ENCODE results near the gene ZNF106.

Gene ZNF106

DNA sequence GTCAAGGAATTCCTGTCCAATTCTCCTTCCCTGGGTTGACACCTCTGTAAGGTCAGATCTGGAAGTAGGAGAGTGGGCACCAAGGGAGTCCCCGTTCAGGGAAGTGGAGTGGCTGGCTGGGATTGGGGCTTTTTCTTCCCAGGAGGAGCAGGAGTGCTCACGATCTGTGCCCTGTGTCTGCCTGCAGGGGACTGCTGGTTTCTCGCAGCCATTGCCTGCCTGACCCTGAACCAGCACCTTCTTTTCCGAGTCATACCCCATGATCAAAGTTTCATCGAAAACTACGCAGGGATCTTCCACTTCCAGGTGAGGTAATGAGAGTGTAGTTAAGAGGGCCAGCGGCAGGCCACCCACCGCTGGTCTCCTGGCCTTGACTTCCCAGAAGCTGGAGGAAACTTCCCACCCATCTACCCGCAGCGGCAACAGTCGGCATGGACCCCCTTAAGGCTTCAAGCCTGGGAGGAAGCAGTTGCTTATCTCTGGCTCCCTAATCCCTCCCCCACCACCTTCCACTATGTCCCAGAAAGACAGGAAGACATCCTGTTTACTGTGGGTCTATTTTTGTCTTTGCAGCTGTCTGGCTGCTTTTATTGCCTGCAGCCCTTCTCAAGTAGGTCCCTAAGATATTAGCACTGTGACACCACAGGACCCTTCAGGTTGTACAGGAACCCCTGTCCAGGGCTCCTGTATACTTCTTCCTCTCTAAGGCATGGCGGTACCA is 104.8 kb downstream of the ZNF106 start:
- no peaks in the 10 kb centered on the region for H3K27me3 ChIP-seq (ENCODE audit: insufficient read depth, low read length)
- no peak overlapping the region for H3K27ac ChIP-seq (ENCODE audit: low read depth, low read length)

GRCh38 chr15:42385206-42385979 is 105.5 kb downstream of the ZNF106 start:
- no peak overlapping the region for H3K4me3 ChIP-seq (ENCODE audit: low read depth, low read length)
- no peak overlapping the region for H2AFZ ChIP-seq (ENCODE audit: low read length, unreplicated experiment)
- no peaks in the 10 kb centered on the region for H3K36me3 ChIP-seq (ENCODE audit: insufficient read depth, low read length)
- no peaks in the 10 kb centered on the region for H3K79me2 ChIP-seq (ENCODE audit: control insufficient read depth, insufficient read depth, low read length, unreplicated experiment)
- no peaks in the 10 kb centered on the region for H3K27me3 ChIP-seq (ENCODE audit: insufficient read depth, low read length)
- H3K27ac ChIP-seq (ENCODE audit: low read depth, low read length), result no peak overlapping the region
- H3K4me1 ChIP-seq (ENCODE audit: control insufficient read depth, insufficient read depth, low read length, unreplicated experiment), result no peaks in the 10 kb centered on the region

More for the DNA sequence above, 104.8 kb downstream of the ZNF106 start:
- Histone ChIP-seq H2AFZ (ENCODE audit: low read length, unreplicated experiment) (no peak overlapping the region), H3K36me3 (ENCODE audit: insufficient read depth, low read length) (no peaks in the 10 kb centered on the region), H3K4me1 (ENCODE audit: control insufficient read depth, insufficient read depth, low read length, unreplicated experiment) (no peaks in the 10 kb centered on the region), H3K79me2 (ENCODE audit: control insufficient read depth, insufficient read depth, low read length, unreplicated experiment) (no peaks in the 10 kb centered on the region), H3K4me3 (ENCODE audit: low read depth, low read length) (no peak overlapping the region)

DNA sequence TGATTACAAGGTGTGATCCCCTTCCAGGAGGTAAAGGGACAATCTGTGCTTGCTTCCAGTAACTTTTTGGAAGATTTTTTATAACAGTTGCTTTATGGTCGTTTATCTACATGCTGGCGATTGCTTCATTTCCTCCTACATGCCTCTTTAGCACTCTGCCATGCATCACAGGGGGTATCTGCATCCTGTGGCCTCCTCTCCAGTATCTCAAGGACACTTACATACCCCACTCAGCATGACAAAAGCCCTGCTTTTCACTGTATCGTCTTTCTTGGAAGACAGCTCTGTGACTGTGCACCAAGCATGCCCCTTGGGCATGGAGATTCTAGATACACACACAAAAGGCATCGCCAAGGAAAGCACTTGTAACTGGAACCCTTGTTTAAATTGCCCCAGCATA is 106.3 kb downstream of the ZNF106 start:
- Histone ChIP-seq H3K36me3 (ENCODE audit: insufficient read depth, low read length) (no peaks in the 10 kb centered on the region), H3K79me2 (ENCODE audit: control insufficient read depth, insufficient read depth, low read length, unreplicated experiment) (no peaks in the 10 kb centered on the region), H3K27me3 (ENCODE audit: insufficient read depth, low read length) (no peaks in the 10 kb centered on the region), H3K27ac (ENCODE audit: low read depth, low read length) (no peak overlapping the region), H3K4me3 (ENCODE audit: low read depth, low read length) (no peak overlapping the region), H2AFZ (ENCODE audit: low read length, unreplicated experiment) (no peak overlapping the region), H3K4me1 (ENCODE audit: control insufficient read depth, insufficient read depth, low read length, unreplicated experiment) (no peaks in the 10 kb centered on the region)

DNA sequence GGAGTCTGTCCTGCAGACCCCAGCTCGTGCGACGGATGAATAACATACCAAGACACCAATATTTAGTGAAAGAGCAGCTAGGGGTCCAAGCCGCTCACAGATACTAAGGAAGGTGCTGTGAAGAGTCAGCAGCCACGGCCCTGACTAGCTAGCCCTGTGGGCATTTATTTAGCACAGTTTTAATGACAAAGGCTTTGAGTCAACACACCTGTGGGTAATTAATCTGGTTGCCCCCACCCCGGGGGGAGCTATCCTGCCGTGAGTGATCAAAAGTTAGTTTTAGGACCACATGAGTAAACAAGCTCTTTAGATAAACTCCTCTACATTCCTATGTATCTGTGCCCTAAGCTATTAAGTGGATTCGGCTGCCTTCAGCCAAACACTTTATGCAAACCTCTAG is 112.9 kb downstream of the ZNF106 start:
- no peaks in the 10 kb centered on the region for H3K79me2 ChIP-seq (ENCODE audit: control insufficient read depth, insufficient read depth, low read length, unreplicated experiment)
- no peaks in the 10 kb centered on the region for H3K36me3 ChIP-seq (ENCODE audit: insufficient read depth, low read length)
- H3K27ac ChIP-seq (ENCODE audit: low read depth, low read length), result no peak overlapping the region
- H3K4me1 ChIP-seq (ENCODE audit: control insufficient read depth, insufficient read depth, low read length, unreplicated experiment), result no peaks in the 10 kb centered on the region
- H3K4me3 ChIP-seq (ENCODE audit: low read depth, low read length), result no peak overlapping the region
- no peak overlapping the region for H2AFZ ChIP-seq (ENCODE audit: low read length, unreplicated experiment)
- H3K27me3 ChIP-seq (ENCODE audit: insufficient read depth, low read length), result no peaks in the 10 kb centered on the region

GRCh38 chr15:42375941-42376340 is 115.0 kb downstream of the ZNF106 start:
- Histone ChIP-seq H3K4me3 (ENCODE audit: low read depth, low read length) (no peak overlapping the region), H3K79me2 (ENCODE audit: control insufficient read depth, insufficient read depth, low read length, unreplicated experiment) (no peaks in the 10 kb centered on the region)

GRCh38 chr15:42375252-42375651 is 115.7 kb downstream of the ZNF106 start:
- Histone ChIP-seq H3K27me3 (ENCODE audit: insufficient read depth, low read length) (no peaks in the 10 kb centered on the region), H3K4me3 (ENCODE audit: low read depth, low read length) (no peak overlapping the region), H3K27ac (ENCODE audit: low read depth, low read length) (no peak overlapping the region), H3K79me2 (ENCODE audit: control insufficient read depth, insufficient read depth, low read length, unreplicated experiment) (no peaks in the 10 kb centered on the region), H2AFZ (ENCODE audit: low read length, unreplicated experiment) (no peak overlapping the region), H3K36me3 (ENCODE audit: insufficient read depth, low read length) (no peaks in the 10 kb centered on the region), H3K4me1 (ENCODE audit: control insufficient read depth, insufficient read depth, low read length, unreplicated experiment) (no peaks in the 10 kb centered on the region)

More at GRCh38 chr15:42375941-42376340, 115.0 kb downstream of the ZNF106 start:
- no peaks in the 10 kb centered on the region for H3K4me1 ChIP-seq (ENCODE audit: control insufficient read depth, insufficient read depth, low read length, unreplicated experiment)
- H3K36me3 ChIP-seq (ENCODE audit: insufficient read depth, low read length), result no peaks in the 10 kb centered on the region
- H3K27ac ChIP-seq (ENCODE audit: low read depth, low read length), result no peak overlapping the region
- no peaks in the 10 kb centered on the region for H3K27me3 ChIP-seq (ENCODE audit: insufficient read depth, low read length)
- no peak overlapping the region for H2AFZ ChIP-seq (ENCODE audit: low read length, unreplicated experiment)

- H3K27me3 ChIP-seq (ENCODE audit: insufficient read depth, low read length), result no peaks in the 10 kb centered on the region
- no peaks in the 10 kb centered on the region for H3K4me1 ChIP-seq (ENCODE audit: control insufficient read depth, insufficient read depth, low read length, unreplicated experiment)
- H3K79me2 ChIP-seq (ENCODE audit: control insufficient read depth, insufficient read depth, low read length, unreplicated experiment), result no peaks in the 10 kb centered on the region
- H3K36me3 ChIP-seq (ENCODE audit: insufficient read depth, low read length), result no peaks in the 10 kb centered on the region
- no peak overlapping the region for H2AFZ ChIP-seq (ENCODE audit: low read length, unreplicated experiment)
- no peak overlapping the region for H3K4me3 ChIP-seq (ENCODE audit: low read depth, low read length)
- no peak overlapping the region for H3K27ac ChIP-seq (ENCODE audit: low read depth, low read length)
Observed at GRCh38 chr15:42374810-42375209, 116.1 kb downstream of the ZNF106 start.

- no peaks in the 10 kb centered on the region for H3K4me1 ChIP-seq (ENCODE audit: control insufficient read depth, insufficient read depth, low read length, unreplicated experiment)
- H3K36me3 ChIP-seq (ENCODE audit: insufficient read depth, low read length), result no peaks in the 10 kb centered on the region
- H3K27ac ChIP-seq (ENCODE audit: low read depth, low read length), result no peak overlapping the region
- H3K79me2 ChIP-seq (ENCODE audit: control insufficient read depth, insufficient read depth, low read length, unreplicated experiment), result no peaks in the 10 kb centered on the region
- no peak overlapping the region for H2AFZ ChIP-seq (ENCODE audit: low read length, unreplicated experiment)
- no peak overlapping the region for H3K4me3 ChIP-seq (ENCODE audit: low read depth, low read length)
- no peaks in the 10 kb centered on the region for H3K27me3 ChIP-seq (ENCODE audit: insufficient read depth, low read length)
Observed at GRCh38 chr15:42373936-42374335, 117.0 kb downstream of the ZNF106 start.

- no peak overlapping the region for H3K27ac ChIP-seq (ENCODE audit: low read depth, low read length)
- H3K27me3 ChIP-seq (ENCODE audit: insufficient read depth, low read length), result no peaks in the 10 kb centered on the region
- no peaks in the 10 kb centered on the region for H3K4me1 ChIP-seq (ENCODE audit: control insufficient read depth, insufficient read depth, low read length, unreplicated experiment)
- H3K4me3 ChIP-seq (ENCODE audit: low read depth, low read length), result no peak overlapping the region
- no peaks in the 10 kb centered on the region for H3K79me2 ChIP-seq (ENCODE audit: control insufficient read depth, insufficient read depth, low read length, unreplicated experiment)
- H2AFZ ChIP-seq (ENCODE audit: low read length, unreplicated experiment), result no peak overlapping the region
- no peaks in the 10 kb centered on the region for H3K36me3 ChIP-seq (ENCODE audit: insufficient read depth, low read length)
Observed at GRCh38 chr15:42373274-42373673, 117.7 kb downstream of the ZNF106 start.

GRCh38 chr15:42371096-42371495 is 119.8 kb downstream of the ZNF106 start:
- Histone ChIP-seq H3K79me2 (ENCODE audit: control insufficient read depth, insufficient read depth, low read length, unreplicated experiment) (no peaks in the 10 kb centered on the region), H3K4me1 (ENCODE audit: control insufficient read depth, insufficient read depth, low read length, unreplicated experiment) (peaks cover 4% of the 10 kb centered on the region), H3K36me3 (ENCODE audit: insufficient read depth, low read length) (no peaks in the 10 kb centered on the region), H3K4me3 (ENCODE audit: low read depth, low read length) (no peak overlapping the region), H2AFZ (ENCODE audit: low read length, unreplicated experiment) (no peak overlapping the region), H3K27me3 (ENCODE audit: insufficient read depth, low read length) (no peaks in the 10 kb centered on the region), H3K27ac (ENCODE audit: low read depth, low read length) (peak overlapping the region; percentile 34; the same call in 1 of the 2 replicates)

DNA sequence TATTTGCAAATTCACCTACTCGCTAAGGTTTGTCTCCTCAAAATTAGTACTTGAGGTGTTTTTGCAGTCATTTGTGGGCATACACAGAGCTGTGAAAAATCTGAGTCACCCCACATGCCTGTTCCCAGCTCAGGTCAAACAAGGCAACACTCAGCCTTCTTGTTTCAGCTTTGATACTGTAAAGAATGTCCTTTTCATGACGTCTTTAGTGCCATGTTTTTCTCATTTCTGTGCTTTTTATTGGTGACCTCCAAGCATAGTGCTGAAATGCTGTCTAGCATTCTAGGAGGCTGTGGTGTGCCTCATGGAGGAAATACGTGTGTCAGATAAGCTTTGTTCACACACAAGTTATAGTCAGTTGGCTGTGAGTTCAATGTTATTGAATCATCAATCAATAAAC is 122.8 kb downstream of the ZNF106 start:
- peaks cover 4% of the 10 kb centered on the region for H3K4me1 ChIP-seq (ENCODE audit: control insufficient read depth, insufficient read depth, low read length, unreplicated experiment)
- no peaks in the 10 kb centered on the region for H3K36me3 ChIP-seq (ENCODE audit: insufficient read depth, low read length)
- no peak overlapping the region for H2AFZ ChIP-seq (ENCODE audit: low read length, unreplicated experiment)
- H3K79me2 ChIP-seq (ENCODE audit: control insufficient read depth, insufficient read depth, low read length, unreplicated experiment), result no peaks in the 10 kb centered on the region
- H3K4me3 ChIP-seq (ENCODE audit: low read depth, low read length), result no peak overlapping the region
- H3K27ac ChIP-seq (ENCODE audit: low read depth, low read length), result no peak overlapping the region
- no peaks in the 10 kb centered on the region for H3K27me3 ChIP-seq (ENCODE audit: insufficient read depth, low read length)

Data from ACC112 (cell line).